ENCODE results near the gene HYDIN.
A peak's percentile ranks its signal among the peaks of the same experiment; 100 is the strongest.
"Not testable (repeated sequence)": the region's sequence is repeated elsewhere in the genome, so short reads cannot be mapped to it uniquely, and the experiment has no call there.

HYDIN gene

GRCh38 chr16:70823498-70824118 lies 406.9 kb downstream of the HYDIN start:
- not testable (repeated sequence) for DNase-seq (ENCODE audit: low spot score)

DNA sequence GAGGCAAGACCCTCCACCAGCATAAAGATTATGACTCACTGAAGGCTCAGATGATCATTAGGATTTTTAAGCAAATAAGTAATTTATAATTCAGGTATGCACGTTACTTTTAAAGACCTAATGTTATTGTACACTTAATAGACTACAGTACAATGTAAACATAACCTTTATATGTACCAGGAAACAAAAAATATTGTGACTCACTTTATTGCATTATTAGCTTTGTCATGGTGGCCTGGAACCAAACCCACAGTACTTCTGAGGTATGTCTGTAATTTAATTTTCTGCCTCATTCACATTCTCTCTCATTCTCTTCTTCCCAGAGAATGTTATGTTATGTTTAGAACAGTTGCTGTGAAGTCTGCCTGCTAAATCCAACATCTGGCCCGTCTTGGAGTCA lies 407.8 kb downstream of the HYDIN start:
- DNase-seq (ENCODE audit: low spot score) = not testable (repeated sequence)

DNA sequence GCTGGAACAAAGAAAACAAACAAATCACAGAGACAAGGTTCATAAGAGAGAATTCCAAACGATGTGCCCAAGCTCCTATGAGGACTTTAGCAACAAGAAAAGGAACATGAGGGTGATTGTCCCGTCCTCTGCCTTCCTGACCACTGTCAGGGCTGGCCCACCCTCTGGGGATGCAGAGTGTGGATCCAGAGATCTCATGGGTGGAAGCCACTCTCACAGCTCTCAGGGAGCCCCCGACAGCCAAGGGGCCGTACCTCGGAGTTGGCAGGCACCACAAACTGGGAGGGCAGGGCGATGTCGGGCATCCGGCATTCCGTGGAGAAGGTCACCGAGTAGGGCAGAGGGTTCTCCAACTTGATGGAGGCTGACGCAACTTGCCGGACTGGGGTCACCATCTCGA lies 412.4 kb downstream of the HYDIN start:
- not testable (repeated sequence) for DNase-seq (ENCODE audit: low spot score)

- DNase-seq (ENCODE audit: low spot score) = no peak
Measured at GRCh38 chr16:70809392-70810060, 421.0 kb downstream of the HYDIN start.

DNA sequence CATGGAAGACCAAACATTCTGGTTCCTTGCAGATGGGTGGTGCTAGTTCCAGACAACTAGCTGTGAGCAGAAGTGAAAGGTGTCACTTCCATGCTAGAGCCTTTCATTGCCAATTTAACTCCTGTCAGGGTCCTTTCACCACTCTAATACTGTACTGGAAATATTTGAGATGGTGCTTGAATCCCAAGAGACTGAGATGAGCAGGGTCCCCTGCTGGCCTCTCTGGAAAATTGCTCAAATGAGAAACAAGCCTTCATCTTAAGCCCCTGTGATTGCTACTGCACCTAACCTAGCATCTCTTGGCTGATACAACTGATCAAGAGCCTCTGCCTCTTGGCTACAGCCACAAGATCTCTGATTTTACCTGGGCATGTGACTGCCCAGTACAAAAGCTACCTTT lies 422.2 kb downstream of the HYDIN start:
- DNase-seq (ENCODE audit: low spot score) = no peak

- no peak for DNase-seq (ENCODE audit: low spot score)
Measured at GRCh38 chr16:70805787-70806186, 424.7 kb downstream of the HYDIN start.

GRCh38 chr16:70805380-70805779 lies 425.1 kb downstream of the HYDIN start:
- DNase-seq (ENCODE audit: low spot score) = no peak

GRCh38 chr16:70804734-70805169 lies 425.8 kb downstream of the HYDIN start:
- no peak for DNase-seq (ENCODE audit: low spot score)

DNA sequence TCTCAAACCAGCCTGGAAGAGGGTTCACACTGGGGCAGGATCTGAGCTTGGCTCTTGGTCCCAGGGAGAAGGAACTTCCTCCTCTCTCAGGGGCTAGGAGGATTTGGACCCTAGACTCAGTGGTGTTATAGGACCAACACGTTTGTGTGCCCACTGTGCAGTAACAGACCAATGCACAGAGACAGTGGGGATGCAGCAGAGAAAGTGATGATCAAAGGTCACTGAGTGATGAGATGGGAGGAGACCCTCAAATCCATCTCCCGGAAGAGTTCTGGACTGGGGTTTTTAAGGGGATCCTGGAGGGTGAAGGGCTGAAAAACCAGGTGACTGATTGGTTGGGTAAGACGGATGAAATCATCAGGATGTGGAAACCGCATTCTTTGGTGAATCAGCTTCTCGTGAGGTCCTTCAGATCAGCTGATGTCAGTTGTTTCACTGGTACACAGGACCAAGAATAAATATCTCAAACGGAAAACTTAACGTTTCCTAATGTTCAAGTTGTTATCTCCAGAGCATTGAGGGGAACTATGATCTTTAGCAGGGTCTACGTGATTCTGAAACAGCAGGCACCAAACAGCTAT lies 426.3 kb downstream of the HYDIN start:
- DNase-seq (ENCODE audit: low spot score) = no peak

DNA sequence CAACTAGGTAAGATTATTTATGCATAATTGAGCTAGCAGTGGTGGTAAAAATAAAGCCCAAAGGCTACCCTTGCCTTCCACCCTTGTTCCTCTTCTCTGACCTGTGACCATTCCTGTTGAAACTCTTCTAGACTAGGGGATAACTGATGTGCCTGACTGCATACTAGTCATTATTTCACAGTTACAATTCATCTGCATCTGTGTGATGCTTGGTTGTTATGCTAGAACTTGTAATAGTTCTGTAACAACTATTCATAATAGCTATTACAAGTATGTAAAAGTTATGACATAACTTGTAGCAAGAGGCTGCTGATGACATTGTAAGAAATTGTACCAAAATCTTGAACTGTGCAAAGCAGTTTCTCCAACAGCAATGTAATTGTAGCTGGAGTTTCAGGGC lies 427.2 kb downstream of the HYDIN start:
- no peak for DNase-seq (ENCODE audit: low spot score)

GRCh38 chr16:70801611-70802010 lies 428.9 kb downstream of the HYDIN start:
- DNase-seq (ENCODE audit: low spot score) = no peak

DNA sequence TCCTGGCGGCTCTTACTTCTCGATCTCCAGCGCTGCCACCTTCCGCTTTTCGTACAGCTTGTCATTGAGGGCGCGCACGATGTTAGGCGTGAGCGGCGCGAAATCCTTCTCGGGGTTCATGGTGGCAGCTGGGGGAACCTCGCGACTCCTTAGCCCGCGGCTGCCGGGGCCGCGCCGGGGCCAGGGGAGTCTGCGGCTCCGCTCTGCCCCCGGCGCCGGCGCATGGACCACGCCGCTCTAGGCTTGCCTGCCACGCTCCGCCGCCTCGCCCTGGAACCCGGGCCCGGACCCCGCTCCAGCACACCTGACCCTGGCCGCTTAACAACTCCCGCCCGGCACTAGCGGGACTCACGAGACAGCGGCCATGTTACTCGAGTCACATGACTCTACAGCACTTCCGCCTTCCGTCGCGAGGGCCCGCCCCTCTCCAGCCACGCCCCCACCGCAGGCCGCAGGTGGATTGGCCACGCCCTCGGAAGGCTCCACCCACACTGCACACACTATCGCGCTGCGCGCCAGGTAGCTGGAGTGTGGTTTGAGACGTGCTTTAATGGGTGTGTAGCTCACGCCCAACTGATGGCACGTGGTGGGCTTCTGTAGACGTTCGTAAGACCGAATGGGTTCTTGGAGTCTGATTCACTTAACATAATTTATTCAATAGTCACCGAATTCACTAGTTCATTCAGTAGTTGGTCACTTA lies 429.6 kb downstream of the HYDIN start, which contains the start of gene VAC14:
Gene VAC14 (minus strand): TSS at position 378 of the 700 bp plus-strand sequence. CDS start 258 bp downstream, at position 120.
- DNase-seq (ENCODE audit: low spot score) = peak; percentile 81

DNA sequence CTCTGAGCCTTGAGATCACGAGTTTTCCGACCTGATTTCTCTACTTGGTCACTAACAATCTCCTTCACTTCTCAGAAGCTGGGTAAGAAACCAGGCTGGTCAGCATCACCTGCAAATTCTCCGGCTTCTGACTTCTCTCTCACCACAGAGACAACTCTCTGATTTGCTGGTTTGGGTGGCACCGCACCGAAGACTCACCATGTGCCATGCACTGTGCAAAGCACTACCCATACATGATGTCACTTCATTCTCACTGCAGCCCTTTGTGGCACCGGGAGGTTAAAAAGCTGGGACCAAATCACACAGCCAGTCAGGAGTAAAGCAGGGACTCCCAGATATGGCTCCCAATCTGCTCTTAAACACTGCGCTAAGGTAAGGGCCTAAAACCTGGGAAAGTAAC lies 430.2 kb downstream of the HYDIN start:
- no peak for DNase-seq (ENCODE audit: low spot score)

DNA sequence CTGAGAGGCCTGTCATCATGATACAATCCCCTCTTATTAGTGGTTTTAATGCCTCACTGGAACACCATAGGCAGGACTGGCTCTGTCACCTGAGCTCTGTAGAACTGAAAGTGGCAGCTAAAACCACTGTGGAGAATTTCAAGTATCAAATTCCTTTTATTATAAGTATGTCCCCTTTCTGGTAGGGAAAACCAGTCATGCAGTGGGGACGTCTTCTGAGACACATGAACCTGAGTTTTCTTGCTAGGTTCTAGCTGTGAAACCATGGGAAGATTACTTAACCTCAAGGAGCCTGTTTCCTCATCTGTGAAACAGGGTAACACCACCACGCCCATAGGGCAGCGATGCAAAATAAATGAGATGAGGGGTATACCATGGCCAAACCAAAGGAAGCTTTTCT lies 434.2 kb downstream of the HYDIN start:
- no peak for DNase-seq (ENCODE audit: low spot score)

DNA sequence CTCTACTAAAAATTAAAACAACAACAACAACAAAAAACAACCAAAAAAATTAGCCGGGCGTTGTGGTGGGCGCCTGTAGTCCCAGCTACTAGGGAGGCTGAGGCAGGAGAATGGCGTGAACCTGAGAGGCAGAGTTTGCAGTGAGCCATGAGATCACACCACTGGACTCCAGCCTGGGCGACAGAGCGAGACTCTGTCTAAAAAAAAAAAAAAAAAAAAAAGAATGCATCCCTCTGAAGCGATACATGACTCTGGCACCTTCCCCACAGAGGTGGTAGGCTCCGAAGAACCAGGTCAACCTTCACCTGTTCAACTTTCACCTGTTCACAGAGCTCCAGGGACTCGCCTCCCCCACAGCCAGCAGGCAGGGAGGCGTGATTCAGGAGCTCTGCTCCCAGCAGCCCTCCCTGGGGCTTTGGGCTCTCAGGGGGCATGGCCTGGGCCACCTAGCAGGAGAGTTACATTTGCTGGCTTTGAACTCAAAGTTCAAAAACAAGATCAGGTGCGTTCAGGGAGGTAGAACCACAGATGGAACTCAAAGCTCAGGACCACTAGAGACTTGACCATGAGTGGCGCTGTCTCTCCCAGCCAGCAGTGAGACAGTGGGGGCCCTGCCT lies 435.1 kb downstream of the HYDIN start:
- no peak for DNase-seq (ENCODE audit: low spot score)

GRCh38 chr16:70793851-70794502 lies 436.5 kb downstream of the HYDIN start:
- no peak for DNase-seq (ENCODE audit: low spot score)

DNA sequence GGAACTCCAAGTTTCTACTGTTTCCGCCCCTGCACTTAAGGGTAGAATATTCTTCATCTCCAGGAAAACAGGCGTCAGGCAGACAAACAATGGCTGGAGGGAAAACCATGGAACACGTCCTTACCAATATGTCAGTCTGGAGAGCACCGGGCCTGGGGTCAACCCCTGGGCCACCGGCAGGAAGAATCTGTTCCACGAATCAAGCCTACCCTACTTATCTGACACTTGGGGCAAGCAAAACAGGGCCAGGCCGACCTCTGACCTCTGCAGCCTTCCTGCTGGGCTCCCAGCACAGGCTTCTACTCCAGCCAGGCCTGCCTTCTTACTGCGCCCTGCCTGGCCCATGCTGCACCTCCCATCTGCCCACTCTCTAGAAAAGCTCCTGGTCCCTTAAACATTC lies 439.7 kb downstream of the HYDIN start:
- no peak for DNase-seq (ENCODE audit: low spot score)

DNA sequence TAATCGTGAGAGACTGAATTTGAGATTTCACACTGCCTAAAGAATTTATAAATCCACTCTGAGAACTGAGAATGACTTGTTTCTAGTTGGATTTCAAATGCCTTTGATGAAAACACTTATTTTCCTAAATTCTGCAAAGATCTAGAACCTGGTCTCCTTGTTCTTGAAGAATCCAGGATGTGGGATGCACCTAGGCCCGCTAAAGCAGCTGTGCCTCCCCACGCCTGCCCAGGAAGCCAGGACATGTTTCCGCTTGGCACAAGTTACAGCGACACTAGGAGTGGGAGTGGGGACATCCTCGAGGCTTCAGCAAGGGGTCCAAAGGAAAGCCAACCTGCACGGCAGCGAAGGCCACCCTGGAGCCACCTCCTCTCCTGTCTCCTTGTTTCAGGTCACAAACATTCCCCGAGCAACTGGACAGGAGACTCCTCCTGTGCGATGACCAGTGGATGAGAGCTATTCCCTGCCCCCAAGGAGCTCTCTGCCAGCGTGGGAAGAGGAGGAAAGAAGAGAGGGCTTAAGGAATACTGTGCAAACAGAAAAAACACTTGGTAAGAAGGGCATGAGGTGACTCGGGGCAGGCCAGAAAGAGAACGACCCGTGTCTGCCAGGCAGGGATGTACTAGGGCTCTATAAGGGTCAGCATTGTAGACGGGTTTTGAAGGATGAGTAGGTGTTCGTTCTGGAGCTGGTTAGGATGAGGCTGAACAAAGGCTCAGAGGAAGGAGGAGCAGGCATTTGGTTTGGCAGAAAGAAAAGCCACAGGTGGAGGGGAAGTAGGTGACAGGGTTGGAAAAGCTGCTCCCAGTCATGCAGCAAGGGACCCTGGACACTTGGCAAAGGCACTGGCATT lies 440.7 kb downstream of the HYDIN start:
- no peak for DNase-seq (ENCODE audit: low spot score)

- no peak for DNase-seq (ENCODE audit: low spot score)
Measured at GRCh38 chr16:70788668-70789594, 441.6 kb downstream of the HYDIN start.

Data from pons (tissue), 1 donor.